Panc1 (cell line): ENCODE data around the gene ZSCAN22. TPM values are rescaled to one million over a fixed set of nuclear protein-coding genes. Genes with fewer than 3 reads are reported as not detected.
"Not testable (repeated sequence)": the region's sequence is repeated elsewhere in the genome, so short reads cannot be mapped to it uniquely, and the experiment has no call there.

Experiments used
- ATAC-seq: fragments of 200-7000 bp; cut with Tn5 transposase; 2 replicates; pipeline ENCODE4 v1.9.1; 2020; ENCODE audit warnings: mild to moderate bottlenecking, moderate library complexity
- BruUV-seq: library from RNA; stranded (reverse); fragments of 400-500 nt; replicated peaks from 2 replicates; lab custom pipeline; 2021; lab: Mats Ljungman, UMichigan
- CTCF ChIA-PET: fragments of 300-600 bp; sonication (Branson Sonifier 250); formaldehyde crosslinking; loops from one replicate; lab custom pipeline; 2022; ENCODE audit warnings: antibody characterized with exemption; lab: Charles Lee
- POLR2A ChIA-PET: fragments of 300-600 bp; sonication (Branson Sonifier 250); formaldehyde crosslinking; loops from one replicate; lab custom pipeline; 2022; ENCODE audit warnings: antibody characterized with exemption; lab: Charles Lee
- DNase-seq: peaks from one replicate; pipeline ENCODE4 v3.0.0-alpha.2; 2010; ENCODE audit warnings: low read depth, low spot score
- H3K27ac ChIP-seq: 2 replicates; pipeline ENCODE4 v1.5.1; 2011; ENCODE audit warnings: mild to moderate bottlenecking, low read length, inconsistent platforms
- H3K27me3 ChIP-seq: fragments of 200-500 bp; sonication (Bioruptor generic); 2 replicates; pipeline ENCODE4 v1.6.0; 2014; ENCODE audit warnings: low read length, inconsistent platforms; ENCODE audit not compliant: control insufficient read depth, insufficient read depth
- H3K36me3 ChIP-seq: fragments of 200-500 bp; sonication (Bioruptor generic); 2 replicates; pipeline ENCODE4 v1.5.1; 2014; ENCODE audit warnings: inconsistent platforms, mild to moderate bottlenecking, low read length, moderate library complexity; ENCODE audit not compliant: control insufficient read depth, insufficient read depth
- H3K4me1 ChIP-seq: 2 replicates; pipeline ENCODE4 v1.5.1; 2011; ENCODE audit warnings: inconsistent platforms, mild to moderate bottlenecking, low read length, moderate library complexity; ENCODE audit not compliant: control insufficient read depth, insufficient read depth
- H3K4me3 ChIP-seq, 2 experiments: 2 replicates each; pipeline ENCODE4 v1.5.1; 2011 to 2012; ENCODE audit warnings: low read depth in 2 of 2, low read length in 2 of 2, mild to moderate bottlenecking in 2 of 2, inconsistent platforms in 1 of 2, moderate library complexity in 1 of 2
- H3K9me3 ChIP-seq: fragments of 200-500 bp; sonication (Bioruptor generic); 2 replicates; pipeline ENCODE4 v1.5.1; 2014; ENCODE audit warnings: low read depth, mild to moderate bottlenecking, inconsistent platforms, low read length, moderate library complexity; ENCODE audit not compliant: control insufficient read depth, insufficient read depth
- CTCF ChIP-seq: fragments of 450-650 bp; IDR thresholded peaks from 2 replicates; pipeline ENCODE4 v1.5.1; 2017; ENCODE audit warnings: mild to moderate bottlenecking
- POLR2AphosphoS5 ChIP-seq: IDR thresholded peaks from 2 replicates; pipeline ENCODE4 v1.6.1; 2012; ENCODE audit warnings: mild to moderate bottlenecking, low read depth, low read length, moderate library complexity
- REST ChIP-seq, 2 experiments: IDR thresholded peaks; 2 replicates each; pipeline ENCODE4 v1.6.1; 2011 to 2012; ENCODE audit warnings: low read depth in 2 of 2, control low read depth in 1 of 2, low read length in 1 of 2, mild to moderate bottlenecking in 1 of 2, moderate library complexity in 1 of 2; ENCODE audit not compliant: insufficient read depth in 1 of 2
- SIN3A ChIP-seq: IDR thresholded peaks from 2 replicates; pipeline ENCODE4 v1.6.1; 2012; ENCODE audit warnings: low read depth, mild to moderate bottlenecking, low read length, moderate library complexity, borderline replicate concordance; ENCODE audit not compliant: insufficient read depth
- TCF7L2 ChIP-seq: IDR thresholded peaks from 2 replicates; pipeline ENCODE4 v1.6.1; 2011; ENCODE audit warnings: mild to moderate bottlenecking, low read depth, low read length, inconsistent platforms
- in situ Hi-C: cut with HindIII; loops from 2 replicates; pipeline ENCODE4 v1.10.0; 2016; ENCODE audit warnings: low sequenced_read_pairs, low pct_unique_long_range_greater_than_20kb
- intact Hi-C: fragments of 100-400 bp; cut with micrococcal nuclease; formaldehyde crosslinking; loops from one replicate; pipeline ENCODE4 v1.10.0; 2022; ENCODE audit not compliant: unreplicated experiment
- total RNA-seq: library from RNA; stranded (reverse); gene quantifications from one replicate; pipeline ENCODE4 v1.2.1, GENCODE V29; 2021; ENCODE audit not compliant: unreplicated experiment

The ZSCAN22 gene
- total RNA-seq, 1 experiment from 2014 or later: 6.6 TPM

DNA sequence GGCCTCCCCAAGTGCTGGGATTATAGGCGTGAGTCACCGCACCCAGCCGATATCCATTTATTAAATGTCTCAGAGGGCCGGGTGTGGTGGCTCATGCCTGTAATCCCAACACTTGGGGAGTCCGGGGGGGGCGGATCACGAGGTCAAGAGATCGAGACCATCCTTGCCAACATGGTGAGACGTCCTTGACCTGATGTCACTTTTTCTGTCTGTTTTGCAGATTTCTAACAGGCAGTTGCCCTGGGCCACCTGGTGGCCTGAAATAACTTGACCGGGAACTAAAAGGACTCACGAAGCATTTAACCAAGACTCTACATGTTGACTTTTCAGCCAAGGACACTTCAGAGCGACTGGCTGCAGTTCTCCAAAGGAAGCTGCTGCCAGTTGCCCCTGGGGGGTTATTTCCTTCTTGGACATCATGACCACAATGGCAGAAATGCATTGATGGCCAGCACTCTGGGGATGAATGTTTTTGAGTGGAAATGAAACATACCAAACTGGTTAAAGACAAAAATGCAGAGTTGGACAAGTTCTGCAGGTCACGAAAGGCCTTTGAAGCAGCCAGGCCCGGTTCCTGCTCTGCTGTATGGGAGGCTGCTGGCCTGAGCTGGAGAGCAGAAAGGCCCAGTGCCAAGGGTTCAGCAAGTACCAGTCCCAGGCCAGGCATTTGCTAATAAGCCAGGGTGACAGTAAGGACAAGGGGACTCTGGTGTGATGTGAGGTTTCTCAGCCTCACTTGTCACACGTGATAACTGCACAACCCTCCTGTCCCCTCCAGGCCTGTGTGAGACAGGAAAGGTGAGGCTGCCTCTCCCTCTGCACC, 45.7 kb downstream of the ZSCAN22 start:
- ATAC-seq (peak; percentile 48; the same call in 1 of the 2 replicates), DNase-seq (no peak)
- BruUV-seq: no TSS peak
- intact Hi-C loops (no loop called here), in situ Hi-C loops (no loop called here)
- TF ChIP-seq SIN3A: no peak
- no peak for TF ChIP-seq REST (IDR thresholded peaks at IDR 0.05; ENCODE audit: insufficient read depth in 1 of 2, low read depth in 2 of 2, low read length in 1 of 2)
- no peak for TF ChIP-seq CTCF
- TF ChIP-seq POLR2AphosphoS5: no peak
- Histone ChIP-seq H3K27me3 (no peaks in the 10 kb centered on the region), H3K4me1 (no peaks in the 10 kb centered on the region), H3K4me3 (no peak overlapping the region), H3K27ac (no peak overlapping the region), H3K9me3 (no peaks in the 10 kb centered on the region), H3K36me3 (no peaks in the 10 kb centered on the region)
- POLR2A ChIA-PET: no interaction called here
- CTCF ChIA-PET: no interaction called here

DNA sequence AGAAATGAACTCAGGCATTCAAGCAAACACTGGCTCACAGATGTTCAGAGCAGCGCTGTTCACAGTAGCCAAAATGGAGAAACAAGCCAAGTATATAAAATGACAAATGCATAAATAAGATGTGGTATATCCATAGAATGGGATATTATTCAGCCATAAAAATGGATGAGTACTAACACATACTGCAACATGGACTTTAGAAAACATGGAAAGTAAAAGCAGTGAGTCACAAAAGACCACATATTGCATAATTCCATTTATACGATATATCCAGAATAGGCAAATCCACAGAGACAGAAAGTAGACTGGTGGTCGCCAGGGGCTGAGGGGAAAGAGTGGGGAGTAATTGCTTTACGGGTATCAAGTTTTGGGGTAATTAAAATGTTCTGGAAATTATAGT, 47.4 kb downstream of the ZSCAN22 start:
- no peaks in the 10 kb centered on the region for H3K36me3 ChIP-seq
- ATAC-seq (no peak), DNase-seq (no peak)
- TF ChIP-seq SIN3A (no peak), TCF7L2 (no peak), POLR2AphosphoS5 (no peak), CTCF (no peak), REST (IDR thresholded peaks at IDR 0.05; ENCODE audit: insufficient read depth in 1 of 2, low read depth in 2 of 2, low read length in 1 of 2) (no peak)
- H3K9me3 ChIP-seq: no peaks in the 10 kb centered on the region
- ChIA-PET CTCF (no interaction called here), POLR2A (interaction anchor here (0.6 to 1.3 kb wide), 2 partner anchors 12 to 28 kb away, joined by 5 to 6 read pairs; partner anchors contain the start of gene ZNF497)
- in situ Hi-C loops (no loop called here), intact Hi-C loops (no loop called here)
- H3K27ac ChIP-seq: no peak overlapping the region
- BruUV-seq: no TSS peak
- H3K4me3 ChIP-seq: no peak overlapping the region
- H3K4me1 ChIP-seq: no peaks in the 10 kb centered on the region
- H3K27me3 ChIP-seq: no peaks in the 10 kb centered on the region

GRCh38 chr19:58376724-58377123, 49.9 kb downstream of the ZSCAN22 start:
- BruUV-seq, H3K9me3 ChIP-seq, intact Hi-C loops, H3K4me3 ChIP-seq, H3K27me3 ChIP-seq, ATAC-seq, H3K27ac ChIP-seq, DNase-seq, in situ Hi-C loops, H3K36me3 ChIP-seq, H3K4me1 ChIP-seq, POLR2A ChIA-PET: not testable (repeated sequence)
- CTCF ChIA-PET: interaction anchor here (0.7 kb wide), 1 partner anchor 25 kb away, joined by 5 read pairs; no protein-coding TSS in a partner anchor
